Caki2 (cell line): ENCODE measurements around the gene PODN. TPM values are rescaled to one million over a fixed set of nuclear protein-coding genes. Genes with fewer than 3 reads are reported as not detected.
A peak's percentile ranks its signal among the peaks of the same experiment; 100 is the strongest.

Source experiments
- DNase-seq: peaks from one replicate; pipeline ENCODE4 v3.0.0-alpha.2; 2015; ENCODE audit warnings: low read depth
- in situ Hi-C: cut with HindIII; loops from 2 replicates; pipeline ENCODE4 v1.10.0; 2016; ENCODE audit warnings: low sequenced_read_pairs, low pct_unique_long_range_greater_than_20kb, mixed read lengths
- total RNA-seq: library from RNA; depleted of rRNA; stranded (reverse); fragments of >200 nt; shearing (Covaris generic); gene quantifications from 2 replicates; pipeline ENCODE4 v1.2.3, GENCODE V29; 2014; ENCODE audit warnings: low replicate concordance

Gene PODN
- total RNA-seq, 1 experiment from 2014 or later: not detected

DNA sequence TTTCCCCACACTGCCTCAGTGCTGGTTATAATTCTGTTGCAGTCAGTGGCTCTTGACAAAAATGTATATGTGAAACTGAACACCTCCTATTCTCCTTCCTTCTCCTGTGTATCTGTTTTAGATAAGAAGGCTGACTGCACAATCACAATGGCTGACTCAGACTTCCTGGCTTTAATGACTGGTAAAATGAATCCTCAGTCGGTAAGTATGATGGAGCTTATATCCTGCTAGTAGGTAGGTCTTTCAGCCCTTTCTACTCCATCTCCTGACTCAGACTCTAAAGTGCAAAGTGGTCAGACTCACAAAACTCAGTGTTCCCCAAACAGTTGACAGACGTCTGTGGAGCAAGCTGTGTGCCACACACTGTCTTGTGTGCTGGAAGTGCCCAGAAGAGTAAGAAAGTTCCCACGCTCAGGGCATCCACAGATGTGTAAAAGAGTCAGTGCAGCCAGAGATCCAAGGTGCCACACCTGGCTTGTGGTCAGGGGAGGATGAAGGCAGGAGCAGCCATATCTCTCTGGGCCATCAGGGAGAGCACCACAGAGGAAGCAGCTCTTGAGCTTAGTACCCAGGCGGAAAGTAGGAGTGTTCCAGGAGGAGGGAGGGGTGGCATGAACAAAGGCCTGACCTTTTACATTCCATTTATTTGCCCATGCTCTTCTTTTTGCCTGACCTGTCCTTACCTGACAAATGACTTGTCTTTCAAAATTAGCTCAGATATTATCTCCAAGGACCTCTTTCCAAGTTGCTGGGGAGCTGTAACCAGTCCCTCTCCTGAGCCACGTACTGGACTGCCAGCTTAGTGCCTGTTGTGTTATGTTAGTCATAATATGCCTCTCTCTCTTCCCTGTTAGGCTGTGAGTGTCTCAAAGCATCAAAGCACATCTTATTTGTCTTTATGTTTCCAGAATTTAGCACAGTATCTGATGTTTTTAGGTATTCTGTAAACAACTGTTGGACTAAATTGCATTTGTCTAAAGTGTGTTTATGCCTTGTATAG, 14.0 kb upstream of the PODN start:
- in situ Hi-C loops: no loop called here
- peak; percentile 52 for DNase-seq

- in situ Hi-C loops: no loop called here
- DNase-seq: no peak
Measured at GRCh38 chr1:53048960-53049573, 12.9 kb upstream of the PODN start.

GRCh38 chr1:53049574-53049967, 12.4 kb upstream of the PODN start:
- no peak for DNase-seq
- in situ Hi-C loops: no loop called here

DNA sequence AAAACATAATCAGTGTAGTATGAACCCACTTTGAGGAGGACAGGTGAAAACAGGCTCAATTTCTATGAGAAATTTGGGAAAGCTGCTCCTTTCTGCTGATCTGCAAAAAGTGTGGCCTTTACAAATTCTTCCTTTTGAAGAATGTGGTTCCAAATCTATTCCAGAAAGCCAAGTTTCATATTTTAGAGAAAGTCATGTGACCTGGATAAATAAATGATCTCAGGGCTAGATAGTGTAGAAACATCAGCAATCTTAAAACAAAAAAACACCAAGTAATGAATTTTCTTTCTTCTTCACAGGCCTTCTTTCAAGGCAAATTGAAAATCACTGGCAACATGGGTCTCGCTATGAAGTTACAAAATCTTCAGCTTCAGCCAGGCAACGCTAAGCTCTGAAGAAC, 11.7 kb upstream of the PODN start:
- in situ Hi-C loops: no loop called here

DNA sequence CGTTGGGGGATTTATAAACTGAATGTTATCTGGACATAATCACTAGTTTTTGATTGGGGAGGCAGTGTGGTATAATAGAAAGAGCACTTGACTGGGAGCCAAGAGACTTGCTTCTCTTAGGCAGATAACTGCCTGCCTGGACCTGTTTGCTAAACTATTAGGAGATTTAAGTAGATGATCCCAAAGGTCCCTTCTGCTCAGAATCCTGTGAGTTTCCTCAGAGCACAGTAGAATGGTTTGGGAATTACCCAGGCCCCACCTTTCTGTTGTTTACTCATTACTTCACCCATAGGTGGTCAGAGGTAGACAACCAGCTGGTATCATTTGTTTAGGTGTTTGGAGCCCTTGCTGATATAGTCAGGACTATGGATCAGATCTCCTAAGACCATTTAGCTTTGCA, 10.3 kb upstream of the PODN start:
- no peak for DNase-seq
- in situ Hi-C loops: no loop called here

More for the DNA sequence above, 11.7 kb upstream of the PODN start:
- no peak for DNase-seq

DNA sequence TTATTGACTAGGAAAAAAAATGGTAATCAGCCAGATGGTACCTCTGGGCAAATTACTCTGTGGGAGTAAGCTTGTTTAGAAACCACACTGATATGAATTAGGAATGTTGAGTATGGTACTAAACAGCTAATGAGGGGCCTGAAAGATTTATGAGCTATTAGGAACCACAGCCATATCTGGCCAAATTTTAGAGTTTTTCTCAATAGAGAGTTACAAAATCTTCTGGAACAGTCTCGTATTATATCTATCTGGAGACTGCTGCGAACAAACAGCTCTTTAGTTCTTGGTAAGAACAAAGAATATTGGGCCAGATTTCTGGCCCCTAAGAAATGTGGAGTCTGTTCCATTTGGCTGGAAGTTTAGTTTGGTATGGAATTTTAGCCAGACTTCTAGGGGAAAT, 4.9 kb upstream of the PODN start:
- DNase-seq: no peak

GRCh38 chr1:53060579-53060978, 1.4 kb upstream of the PODN start:
- in situ Hi-C loops: no loop called here
- DNase-seq: no peak

More for the DNA sequence above, 4.9 kb upstream of the PODN start:
- in situ Hi-C loops: no loop called here

DNA sequence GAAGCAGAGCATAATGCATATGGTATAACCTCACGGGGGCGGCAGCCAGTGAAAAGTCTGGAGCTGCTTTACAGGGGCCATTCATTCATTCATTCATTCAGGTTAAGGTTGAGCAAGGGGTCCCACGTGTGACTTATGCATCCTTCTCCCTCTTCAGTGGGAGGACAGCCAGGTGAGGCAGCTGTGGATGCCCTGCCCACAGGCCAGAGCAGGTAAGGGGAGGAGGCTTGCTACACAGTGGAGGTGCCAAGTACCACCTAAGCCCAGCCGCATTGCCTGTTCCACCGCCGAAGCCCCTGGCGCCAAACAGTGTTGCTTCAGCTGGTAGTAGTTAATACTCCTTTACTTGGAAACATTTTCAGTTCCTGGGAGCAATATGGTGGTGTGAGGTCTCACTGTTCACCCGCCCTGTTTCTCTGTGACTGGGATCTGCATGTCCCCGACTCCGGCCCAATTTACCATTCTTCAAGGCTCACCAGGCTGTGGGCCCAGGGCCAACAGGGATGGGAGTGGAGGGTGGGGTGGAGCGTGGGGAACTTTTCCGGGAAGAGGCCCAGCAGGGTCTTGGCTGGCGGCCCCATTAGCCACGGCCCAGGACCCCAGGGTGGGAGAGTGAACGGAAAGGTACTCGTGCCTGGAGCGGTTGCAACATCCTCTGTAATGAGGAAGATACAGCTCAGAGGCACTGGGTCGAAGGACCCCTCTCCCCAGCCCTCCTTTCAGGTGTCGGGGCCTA, 722 bp upstream of the PODN start:
- DNase-seq: no peak
- in situ Hi-C loops: no loop called here

DNA sequence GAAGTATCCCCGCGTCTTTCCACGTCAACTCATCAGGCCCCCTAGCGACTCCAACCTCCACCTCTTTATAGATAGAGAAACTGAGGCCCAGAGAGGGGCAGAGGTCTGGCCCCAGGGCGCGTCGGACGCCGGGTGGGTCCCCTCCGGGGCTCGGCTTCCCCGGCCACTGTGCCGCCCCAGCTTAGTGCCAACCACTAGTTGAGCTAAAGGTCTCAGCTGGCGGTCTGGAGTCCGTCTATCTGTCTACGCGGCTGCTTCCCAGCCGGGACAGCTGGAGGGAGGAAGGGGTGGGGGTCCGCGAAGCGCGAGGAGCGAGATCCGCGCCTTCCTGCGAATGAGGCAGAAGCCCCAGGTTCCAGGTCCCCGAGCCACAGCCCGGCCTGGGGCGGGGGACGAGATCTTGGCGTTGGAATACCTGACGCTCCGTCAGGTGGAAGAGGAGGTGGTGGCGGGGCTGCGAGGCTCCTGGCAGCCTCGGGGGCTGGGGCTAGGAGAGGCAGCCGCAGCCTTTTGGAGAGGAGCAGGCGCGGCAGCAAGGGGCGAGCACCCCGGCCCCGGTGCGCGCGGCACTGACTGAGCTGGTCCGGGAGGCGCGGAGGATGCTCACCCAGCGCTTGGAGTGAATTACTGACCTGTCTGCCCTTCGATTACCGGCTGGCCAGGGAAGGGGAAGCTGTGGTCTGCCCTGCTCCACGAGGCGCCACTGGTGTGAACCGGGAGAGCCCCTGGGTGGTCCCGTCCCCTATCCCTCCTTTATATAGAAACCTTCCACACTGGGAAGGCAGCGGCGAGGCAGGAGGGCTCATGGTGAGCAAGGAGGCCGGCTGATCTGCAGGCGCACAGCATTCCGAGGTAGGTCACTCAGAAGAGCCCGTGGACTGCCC, 937 bp downstream of the PODN start:
- DNase-seq: no peak
- in situ Hi-C loops: no loop called here

- in situ Hi-C loops: no loop called here
- DNase-seq: no peak
Measured at GRCh38 chr1:53063744-53064515, 1.9 kb downstream of the PODN start.

DNA sequence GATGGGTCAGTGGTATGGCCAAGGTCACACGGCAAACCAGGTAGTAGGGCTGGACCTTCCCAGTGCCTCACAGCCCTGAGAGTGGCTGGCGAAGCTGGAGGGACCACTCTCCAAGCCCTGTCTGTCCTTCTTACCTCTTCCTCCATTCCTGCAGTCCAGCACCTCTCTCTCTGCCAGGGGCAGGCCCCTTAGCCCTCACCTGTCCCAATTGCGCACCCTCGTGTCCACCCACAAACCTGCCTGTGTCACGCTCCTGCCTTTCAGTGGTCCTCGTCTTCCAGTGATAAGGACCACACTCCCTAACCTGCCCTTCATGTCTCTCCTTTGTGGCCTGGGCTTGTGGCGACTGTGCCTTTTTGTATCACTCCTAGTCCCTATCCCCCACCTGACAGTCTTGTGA, 3.4 kb downstream of the PODN start:
- in situ Hi-C loops: no loop called here
- no peak for DNase-seq

- in situ Hi-C loops: no loop called here
- DNase-seq: no peak
Measured at GRCh38 chr1:53066488-53066887, 4.5 kb downstream of the PODN start.

GRCh38 chr1:53066891-53067738, 5.1 kb downstream of the PODN start:
- in situ Hi-C loops: no loop called here
- DNase-seq: no peak

DNA sequence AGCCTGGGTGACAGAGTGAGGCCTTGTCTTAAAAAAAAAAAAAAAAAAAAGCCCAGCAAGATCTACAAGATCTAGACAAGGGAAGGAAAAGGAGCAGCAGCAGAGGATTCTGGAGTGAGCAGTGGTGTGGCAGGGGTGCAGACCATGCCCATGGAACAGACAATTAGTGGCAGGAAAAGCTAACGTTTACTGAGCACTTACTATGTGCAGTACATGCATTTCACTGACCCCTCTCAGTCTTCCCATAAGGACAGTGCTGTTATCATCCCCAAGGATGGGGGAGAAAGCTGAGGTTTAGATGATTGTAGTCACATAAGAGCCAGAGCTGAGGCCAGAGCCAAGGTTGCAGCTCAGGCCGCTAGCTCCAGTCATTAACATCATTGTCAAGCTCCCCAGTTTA, 5.9 kb downstream of the PODN start:
- in situ Hi-C loops: no loop called here

DNA sequence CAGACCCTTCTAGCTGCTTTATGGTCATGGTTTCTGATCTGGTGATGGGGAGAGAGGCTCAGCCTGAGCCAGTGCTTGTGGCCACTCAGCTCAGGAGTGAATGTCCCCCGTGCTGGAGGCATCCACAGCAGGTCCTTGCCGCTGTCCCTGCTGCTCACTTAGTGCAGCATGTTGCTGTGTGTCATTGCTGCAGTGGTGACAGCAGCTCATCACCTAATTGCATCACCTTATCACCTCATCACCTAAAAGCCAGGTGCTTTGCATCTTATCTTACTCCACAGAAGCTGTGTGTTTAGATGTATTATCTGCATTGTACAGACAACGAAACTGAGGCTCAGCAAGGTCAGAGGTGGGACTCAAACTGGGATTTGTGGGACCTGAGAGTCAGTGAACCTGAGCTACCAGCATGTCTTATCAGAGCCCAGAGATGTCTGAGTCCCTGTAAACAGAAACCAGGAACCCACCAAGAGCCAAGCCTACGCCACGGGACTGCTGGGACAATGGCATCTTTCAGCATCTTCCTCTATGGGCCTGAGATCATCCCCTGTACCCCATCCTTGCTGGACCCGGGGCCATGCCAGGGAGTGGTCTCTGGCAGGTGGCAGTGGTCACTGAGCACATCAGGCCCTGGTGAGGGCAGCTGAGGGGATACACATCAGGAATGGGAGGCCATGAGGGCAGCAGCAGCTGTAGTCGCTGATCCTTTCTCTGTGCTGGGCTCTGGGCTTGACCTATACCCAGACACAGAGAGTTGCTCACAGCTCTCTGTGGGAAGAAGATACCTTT, 6.5 kb downstream of the PODN start:
- no peak for DNase-seq
- in situ Hi-C loops: no loop called here

More for the DNA sequence above, 5.9 kb downstream of the PODN start:
- DNase-seq: no peak

DNA sequence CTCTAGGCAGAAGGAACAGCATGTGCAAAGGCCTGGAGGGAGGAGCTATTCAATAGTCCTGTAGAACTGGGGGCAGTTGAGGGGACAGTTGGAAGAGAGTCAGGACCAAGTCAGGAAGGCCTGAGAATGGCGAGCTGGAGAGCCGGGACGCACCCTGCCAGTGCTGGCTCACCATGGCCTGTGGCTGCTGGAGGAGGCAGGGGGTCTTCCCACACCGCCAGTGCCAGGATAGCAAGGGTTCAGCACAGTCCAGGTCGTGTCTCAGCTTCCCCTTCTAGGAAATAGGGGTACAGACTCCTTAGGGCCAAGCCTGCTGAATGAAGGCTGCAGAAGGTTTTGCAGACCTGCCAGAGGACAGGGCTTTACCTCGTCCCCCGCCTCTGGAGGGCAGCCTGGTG, 7.3 kb downstream of the PODN start:
- in situ Hi-C loops: no loop called here
- no peak for DNase-seq
